HG03103 (cell line): Measurements from ENCODE around the gene PPDPF.

Experiments used
- ATAC-seq: cut with Tn5 transposase; IDR thresholded peaks from one replicate; pipeline ENCODE4 v1.9.1; 2021; ENCODE audit warnings: low read depth; ENCODE audit not compliant: unreplicated experiment

Gene PPDPF

GRCh38 chr20:63536241-63536977 is 15.8 kb downstream of the PPDPF start:
- ATAC-seq, result no peak

GRCh38 chr20:63536997-63537524 is 16.5 kb downstream of the PPDPF start, which contains the start of gene PTK6:
PTK6 (minus strand) TSS chr20:63537376; CDS start chr20:63537314, 62 bp downstream.
- peak; percentile 6 for ATAC-seq

GRCh38 chr20:63537525-63538203 is 17.1 kb downstream of the PPDPF start:
- ATAC-seq, result peak; percentile 64

- ATAC-seq, result no peak
Measured at GRCh38 chr20:63538204-63539091, 17.9 kb downstream of the PPDPF start.

- no peak for ATAC-seq
Measured at GRCh38 chr20:63539092-63539430, 18.5 kb downstream of the PPDPF start.

- ATAC-seq, result no peak
Measured at GRCh38 chr20:63539441-63540370, 19.1 kb downstream of the PPDPF start.

- ATAC-seq, result no peak
Measured at GRCh38 chr20:63540417-63541186, 20.0 kb downstream of the PPDPF start.

- no peak for ATAC-seq
Measured at GRCh38 chr20:63541371-63541770, 20.8 kb downstream of the PPDPF start.

GRCh38 chr20:63542031-63542559 is 21.5 kb downstream of the PPDPF start:
- no peak for ATAC-seq

GRCh38 chr20:63542696-63543095 is 22.1 kb downstream of the PPDPF start:
- ATAC-seq, result no peak

- no peak for ATAC-seq
Measured at GRCh38 chr20:63543131-63543530, 22.6 kb downstream of the PPDPF start.

GRCh38 chr20:63543733-63544132 is 23.2 kb downstream of the PPDPF start:
- ATAC-seq, result no peak

- no peak for ATAC-seq
Measured at GRCh38 chr20:63544241-63544957, 23.8 kb downstream of the PPDPF start.

- ATAC-seq, result no peak
Measured at GRCh38 chr20:63544958-63545516, 24.5 kb downstream of the PPDPF start.

- ATAC-seq, result no peak
Measured at GRCh38 chr20:63545814-63546213, 25.2 kb downstream of the PPDPF start.

- ATAC-seq, result no peak
Measured at GRCh38 chr20:63546256-63546955, 25.8 kb downstream of the PPDPF start.

- ATAC-seq, result no peak
Measured at GRCh38 chr20:63546956-63547724, 26.6 kb downstream of the PPDPF start.
